ENCODE data around the gene CHST8. TPM values are rescaled to one million over a fixed set of nuclear protein-coding genes. Genes with fewer than 3 reads are reported as not detected.
"Not testable (repeated sequence)": the region's sequence is repeated elsewhere in the genome, so short reads cannot be mapped to it uniquely, and the experiment has no call there.

The CHST8 gene
- total RNA-seq, 4 donors from 2014 or later = 0.39 to 4.4 (median 0.96) TPM

DNA sequence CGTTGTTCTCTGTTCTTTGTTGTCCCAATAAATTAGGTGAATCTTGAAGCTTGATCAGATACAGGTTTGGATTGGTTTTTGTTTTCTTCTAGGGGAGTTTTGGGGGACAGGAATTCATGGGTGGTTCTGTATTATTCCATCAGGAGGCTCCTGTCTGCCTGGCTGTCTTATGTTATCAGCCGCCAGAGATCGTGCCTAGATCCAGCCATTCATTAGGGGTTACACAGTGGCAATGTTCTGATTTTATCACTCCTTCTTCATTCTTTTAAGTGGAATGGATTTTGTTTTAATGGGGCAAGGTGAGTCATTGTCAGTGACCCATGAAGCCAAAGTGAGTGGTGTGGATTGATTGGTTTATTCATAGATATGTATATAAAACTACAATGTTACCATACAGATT is 71.9 kb downstream of the CHST8 start:
- WGBS, 2 donors = 69 to 73% methylated on average over 3 of the region's 3 CpGs
- no peak for DNase-seq (ENCODE audit: low spot score in 2 of 2)

DNA sequence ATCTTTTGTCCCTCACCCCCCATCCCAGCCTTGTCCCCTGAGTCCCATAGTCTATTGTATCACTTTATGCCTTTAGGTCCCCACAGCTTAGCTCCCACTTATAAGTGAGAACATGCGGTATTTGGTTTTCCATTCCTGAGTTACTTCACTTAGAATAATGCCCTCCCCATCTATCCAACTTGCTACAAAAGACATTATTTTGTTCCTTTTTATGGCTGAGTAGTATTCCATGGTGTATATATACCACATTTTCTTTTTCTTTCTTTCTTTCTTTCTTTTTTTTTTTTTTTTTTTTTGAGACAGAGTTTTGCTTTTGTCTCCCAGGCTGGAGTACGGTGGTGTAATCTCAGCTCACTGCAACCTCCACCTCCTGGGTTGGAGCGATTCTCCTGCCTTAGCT is 73.8 kb downstream of the CHST8 start:
- DNase-seq (ENCODE audit: low spot score in 2 of 2); H3K4me3 ChIP-seq; H3K9me3 ChIP-seq; H3K36me3 ChIP-seq; H3K4me1 ChIP-seq; H3K27ac ChIP-seq; H3K27me3 ChIP-seq: not testable (repeated sequence)
- 89 to 100% methylated on average over 3 of the region's 3 CpGs for WGBS, 2 donors

More for the DNA sequence above, 71.9 kb downstream of the CHST8 start:
- Histone ChIP-seq H3K27ac (no peak overlapping the region), H3K36me3 (no peaks in the 10 kb centered on the region), H3K9me3 (no peaks in the 10 kb centered on the region), H3K4me3 (no peak overlapping the region), H3K4me1 (no peaks in the 10 kb centered on the region), H3K27me3 (no peaks in the 10 kb centered on the region)
- TF ChIP-seq, protein P1, sequence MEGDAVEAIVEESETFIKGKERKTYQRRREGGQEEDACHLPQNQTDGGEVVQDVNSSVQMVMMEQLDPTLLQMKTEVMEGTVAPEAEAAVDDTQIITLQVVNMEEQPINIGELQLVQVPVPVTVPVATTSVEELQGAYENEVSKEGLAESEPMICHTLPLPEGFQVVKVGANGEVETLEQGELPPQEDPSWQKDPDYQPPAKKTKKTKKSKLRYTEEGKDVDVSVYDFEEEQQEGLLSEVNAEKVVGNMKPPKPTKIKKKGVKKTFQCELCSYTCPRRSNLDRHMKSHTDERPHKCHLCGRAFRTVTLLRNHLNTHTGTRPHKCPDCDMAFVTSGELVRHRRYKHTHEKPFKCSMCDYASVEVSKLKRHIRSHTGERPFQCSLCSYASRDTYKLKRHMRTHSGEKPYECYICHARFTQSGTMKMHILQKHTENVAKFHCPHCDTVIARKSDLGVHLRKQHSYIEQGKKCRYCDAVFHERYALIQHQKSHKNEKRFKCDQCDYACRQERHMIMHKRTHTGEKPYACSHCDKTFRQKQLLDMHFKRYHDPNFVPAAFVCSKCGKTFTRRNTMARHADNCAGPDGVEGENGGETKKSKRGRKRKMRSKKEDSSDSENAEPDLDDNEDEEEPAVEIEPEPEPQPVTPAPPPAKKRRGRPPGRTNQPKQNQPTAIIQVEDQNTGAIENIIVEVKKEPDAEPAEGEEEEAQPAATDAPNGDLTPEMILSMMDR (IDR thresholded peaks at IDR 0.05) = no peak
- TF ChIP-seq EP300 (IDR thresholded peaks at IDR 0.05) = no peak
- TF ChIP-seq POLR2A (IDR thresholded peaks at IDR 0.05) = no peak

DNA sequence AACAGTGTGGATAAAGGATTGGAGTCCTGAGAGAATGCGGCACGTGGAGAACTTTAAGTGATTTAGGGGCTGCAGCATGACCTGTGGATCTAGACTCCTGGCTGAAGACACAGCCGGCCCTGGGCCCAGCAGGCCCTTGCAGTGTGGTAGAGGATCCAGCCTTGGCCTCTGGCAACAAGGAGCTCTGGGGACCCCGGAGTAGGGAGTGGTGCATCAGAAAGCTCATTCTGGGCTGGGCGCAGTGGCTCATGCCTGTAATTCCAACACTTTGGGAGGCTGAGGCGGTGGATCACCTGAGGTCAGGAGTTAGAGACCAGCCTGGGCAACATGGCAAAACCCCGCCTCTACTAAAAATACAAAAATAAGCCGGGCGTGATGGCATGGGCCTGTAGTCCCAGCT is 76.0 kb downstream of the CHST8 start:
- WGBS, 2 donors = 87% methylated on average over 9 of the region's 9 CpGs
- Histone ChIP-seq H3K4me1 (no peaks in the 10 kb centered on the region), H3K4me3 (no peak overlapping the region), H3K36me3 (no peaks in the 10 kb centered on the region), H3K27me3 (no peaks in the 10 kb centered on the region), H3K27ac (no peak overlapping the region), H3K9me3 (no peaks in the 10 kb centered on the region)
- no peak for TF ChIP-seq POLR2A (IDR thresholded peaks at IDR 0.05)
- TF ChIP-seq EP300 (IDR thresholded peaks at IDR 0.05) = no peak
- TF ChIP-seq, protein P1 (IDR thresholded peaks at IDR 0.05) = no peak
- no peak for DNase-seq (ENCODE audit: low spot score in 2 of 2)

DNA sequence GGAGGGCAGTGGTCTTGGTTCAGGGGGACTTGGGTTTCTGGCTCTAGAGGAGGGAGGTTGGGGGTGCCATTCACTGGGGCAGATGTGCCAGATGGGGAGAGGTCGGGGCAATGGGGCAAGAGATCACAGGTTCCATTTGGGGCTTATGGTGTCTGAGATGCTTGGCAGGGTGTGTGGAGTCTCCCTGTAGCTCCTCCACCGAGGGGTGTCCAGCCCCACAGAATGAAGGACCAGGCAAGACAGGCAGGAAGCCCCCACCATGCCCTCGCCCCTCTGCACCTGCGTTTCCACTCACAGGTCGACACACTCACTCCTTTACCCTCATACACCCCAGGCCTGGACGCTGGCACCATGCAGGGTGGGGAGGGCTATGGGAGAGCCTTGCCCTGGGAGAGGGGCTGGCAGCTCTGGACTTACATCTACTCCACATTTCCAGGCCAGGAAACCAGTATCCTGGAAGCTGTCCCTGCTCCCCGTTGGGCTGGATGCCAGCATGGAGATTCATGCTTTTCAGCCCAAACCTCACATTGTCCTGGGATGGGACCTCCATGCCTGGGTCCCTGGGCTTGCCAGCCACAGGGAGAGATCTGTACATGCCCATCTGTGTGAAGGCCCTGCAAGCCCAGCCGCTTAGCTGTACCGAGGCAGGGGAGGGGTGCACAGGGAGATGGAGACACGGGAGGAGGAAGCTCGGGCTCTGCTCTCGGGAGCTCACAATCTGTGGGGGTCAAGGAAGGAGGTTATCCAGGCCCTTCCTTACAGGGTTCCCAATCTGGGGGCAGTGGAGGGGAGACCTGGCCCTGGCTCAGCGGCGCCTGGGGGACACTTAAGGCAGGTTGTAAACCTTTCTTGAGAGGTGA is 77.1 kb downstream of the CHST8 start:
- DNase-seq (ENCODE audit: low spot score in 2 of 2) = no peak
- no peaks in the 10 kb centered on the region for H3K27me3 ChIP-seq
- 70% methylated on average over 13 to 14 of the region's 14 CpGs for WGBS, 2 donors
- no peaks in the 10 kb centered on the region for H3K9me3 ChIP-seq
- no peak for TF ChIP-seq EP300 (IDR thresholded peaks at IDR 0.05)
- TF ChIP-seq, protein P1 (IDR thresholded peaks at IDR 0.05) = no peak
- TF ChIP-seq POLR2A (IDR thresholded peaks at IDR 0.05) = no peak
- no peaks in the 10 kb centered on the region for H3K36me3 ChIP-seq
- H3K4me1 ChIP-seq = no peaks in the 10 kb centered on the region
- no peak overlapping the region for H3K27ac ChIP-seq
- no peak overlapping the region for H3K4me3 ChIP-seq

DNA sequence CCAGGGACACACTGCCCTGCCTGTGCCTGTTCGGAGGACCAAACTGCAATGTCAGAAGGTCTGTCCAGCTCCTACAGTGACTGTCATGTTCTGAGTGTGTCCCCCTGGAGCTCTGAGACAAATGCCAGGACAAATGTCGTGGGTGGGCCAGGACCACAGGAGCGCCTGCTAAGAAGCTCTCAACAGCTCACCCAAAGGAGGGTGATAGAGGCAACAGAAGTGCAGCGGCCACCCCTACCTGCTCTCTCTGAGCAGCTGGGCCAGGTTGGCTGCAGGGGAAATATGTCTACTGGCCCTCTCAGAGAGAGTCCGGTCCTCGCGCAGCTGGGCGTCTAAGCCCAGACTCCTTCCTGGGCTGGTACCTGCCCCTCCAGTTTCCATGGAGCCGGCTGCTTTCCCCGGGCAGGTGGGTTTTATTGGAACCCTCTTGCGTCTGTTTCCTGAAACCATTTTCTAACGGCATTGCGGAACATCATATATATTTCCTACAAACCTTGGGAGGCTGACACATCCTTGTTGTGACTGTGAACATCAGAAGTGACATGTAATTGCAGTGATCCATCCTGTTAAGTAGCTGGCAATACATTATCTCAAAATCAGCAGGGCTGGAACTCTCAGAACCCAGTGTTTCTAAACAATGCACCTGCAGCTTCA is 78.1 kb downstream of the CHST8 start:
- no peak for DNase-seq (ENCODE audit: low spot score in 2 of 2)
- H3K4me3 ChIP-seq = no peak overlapping the region
- H3K27ac ChIP-seq = no peak overlapping the region
- TF ChIP-seq EP300 (IDR thresholded peaks at IDR 0.05) = no peak
- TF ChIP-seq, protein P1 (IDR thresholded peaks at IDR 0.05) = no peak
- no peak for TF ChIP-seq POLR2A (IDR thresholded peaks at IDR 0.05)
- H3K9me3 ChIP-seq = no peaks in the 10 kb centered on the region
- H3K27me3 ChIP-seq = no peaks in the 10 kb centered on the region
- H3K4me1 ChIP-seq = no peaks in the 10 kb centered on the region
- WGBS, 2 donors = 82 to 87% methylated on average over 10 to 13 of the region's 13 CpGs
- no peaks in the 10 kb centered on the region for H3K36me3 ChIP-seq
